SIG-M5 treated with dmso at 0.1 percent for 504 hours (cell line): ENCODE results near the gene ZNF385C.

Source experiments
- DNase-seq: peaks from one replicate; lab custom pipeline; 2025; ENCODE audit not compliant: unreplicated experiment; lab: John Stamatoyannopoulos, UW

ZNF385C gene

DNA sequence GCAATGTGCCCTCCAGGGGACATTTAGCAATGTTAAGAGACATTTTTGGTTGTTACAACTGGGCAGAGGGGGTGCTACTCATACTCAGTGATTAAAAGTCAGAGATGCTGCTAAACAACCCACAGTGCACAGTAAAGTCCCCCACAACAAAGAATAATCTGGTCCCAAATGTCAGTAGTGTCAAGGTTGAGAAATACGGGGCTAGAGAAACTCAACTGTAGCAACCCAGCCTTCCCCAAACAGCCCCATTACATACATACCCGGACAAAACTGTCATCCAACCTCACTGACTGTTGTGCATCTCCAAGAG, 101.5 kb downstream of the ZNF385C start:
- no peak for DNase-seq

DNA sequence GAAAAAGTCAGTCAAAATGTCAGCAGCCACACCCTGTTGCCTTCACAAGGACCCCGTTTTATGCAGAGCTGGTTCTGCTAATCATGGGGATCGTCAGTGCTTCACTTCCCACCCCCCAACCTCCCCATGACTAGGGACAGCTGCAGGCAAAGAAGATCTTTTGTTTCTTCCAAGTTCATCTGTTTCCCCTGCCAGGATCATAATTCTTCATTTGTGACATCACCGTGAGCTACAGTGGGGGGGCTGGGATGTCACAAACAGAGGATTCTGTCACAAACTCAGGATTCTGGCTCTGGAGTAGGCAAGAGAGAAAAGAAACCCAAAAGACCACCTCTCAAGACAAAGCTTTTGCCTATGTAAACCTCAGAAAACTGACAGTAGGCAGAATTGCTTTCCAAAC, 105.7 kb downstream of the ZNF385C start:
- DNase-seq, result no peak

DNA sequence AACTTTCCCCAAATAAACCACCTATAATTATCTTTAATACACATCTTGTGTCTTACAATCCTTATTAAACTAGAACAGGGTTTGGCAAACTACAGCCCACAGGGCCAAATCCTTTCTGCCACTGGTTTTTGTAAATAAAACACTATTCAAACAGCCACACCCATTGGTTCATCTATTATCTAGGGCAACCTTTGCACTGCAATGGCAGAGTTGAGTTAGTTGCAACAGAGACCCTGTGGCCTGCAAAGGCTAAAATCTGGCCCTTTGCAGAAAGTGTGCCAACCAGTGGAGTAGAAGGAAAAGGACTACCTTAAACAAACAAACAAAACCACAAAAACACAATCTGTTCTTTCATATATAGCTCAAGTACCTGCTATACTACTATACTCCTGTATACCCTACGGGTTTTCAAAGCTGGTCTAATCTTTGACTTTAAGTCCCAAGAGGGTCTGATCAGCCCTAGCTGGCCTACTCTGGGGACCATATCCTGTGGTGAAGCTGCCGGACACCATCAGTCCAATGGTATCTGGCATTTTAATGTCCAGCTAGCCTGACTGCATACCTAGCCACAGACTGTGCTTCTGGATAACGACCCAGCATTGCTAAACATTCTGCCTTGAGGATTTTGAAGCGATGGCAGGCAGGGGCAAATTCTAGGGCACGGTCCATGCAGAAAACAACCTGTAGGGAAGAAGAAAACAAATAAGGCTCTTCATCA, 108.4 kb downstream of the ZNF385C start:
- no peak for DNase-seq

DNA sequence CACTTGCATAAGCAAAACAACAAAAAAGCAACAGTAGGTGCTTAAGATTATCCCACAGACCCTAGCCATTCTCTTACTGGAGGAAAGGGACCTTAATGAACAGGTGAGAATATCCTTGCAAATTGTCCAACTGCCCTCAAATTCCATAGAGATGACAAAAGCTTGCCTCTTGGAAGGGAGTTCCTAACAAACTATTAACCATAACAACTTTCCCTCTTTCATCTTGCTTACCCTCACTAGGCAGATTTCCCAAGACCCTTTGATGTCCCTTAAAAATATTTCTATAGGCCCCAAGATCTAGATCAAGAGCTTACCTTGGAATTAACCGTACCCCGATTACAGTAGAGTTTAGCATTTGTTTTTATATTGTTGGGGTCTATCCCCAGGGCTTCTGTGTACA, 109.9 kb downstream of the ZNF385C start:
- no peak for DNase-seq

DNA sequence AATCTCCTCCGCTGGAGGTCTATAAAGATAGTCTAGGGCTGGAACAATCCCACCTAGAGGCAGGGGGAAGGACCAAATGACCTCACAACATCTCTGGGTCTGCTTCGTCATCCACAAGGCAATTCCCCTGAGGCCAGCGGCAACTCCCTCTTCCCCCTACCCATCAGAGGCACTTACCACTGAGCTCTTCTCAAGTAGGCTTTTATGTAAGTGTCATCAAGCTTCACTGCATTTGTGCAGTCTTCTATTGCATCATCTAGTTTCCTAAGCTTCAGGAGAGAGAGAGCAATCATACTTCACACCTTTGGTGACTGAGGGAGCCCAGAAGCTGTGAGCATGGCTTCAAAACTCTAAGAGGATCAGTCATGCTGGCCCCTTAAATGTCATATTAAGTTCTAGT, 110.6 kb downstream of the ZNF385C start:
- no peak for DNase-seq

DNA sequence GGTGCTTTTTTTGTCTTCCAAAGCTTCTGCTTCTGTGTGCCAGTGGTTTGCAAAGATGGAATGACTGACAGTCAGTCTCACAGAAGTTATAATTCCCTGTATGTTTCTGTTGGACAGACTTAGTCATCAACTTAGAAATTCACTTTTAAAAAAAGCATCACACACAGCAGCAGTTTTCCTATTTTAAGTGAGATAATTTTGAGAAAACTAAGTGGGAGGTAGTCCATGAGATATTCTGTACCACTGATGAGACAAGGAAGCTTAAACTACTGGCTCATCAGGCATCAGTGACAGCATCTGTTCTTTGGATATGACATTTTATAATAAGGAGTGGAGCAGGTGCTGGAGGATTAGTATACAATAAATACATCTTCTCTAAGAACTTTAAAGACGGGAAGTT, 111.6 kb downstream of the ZNF385C start:
- no peak for DNase-seq

DNA sequence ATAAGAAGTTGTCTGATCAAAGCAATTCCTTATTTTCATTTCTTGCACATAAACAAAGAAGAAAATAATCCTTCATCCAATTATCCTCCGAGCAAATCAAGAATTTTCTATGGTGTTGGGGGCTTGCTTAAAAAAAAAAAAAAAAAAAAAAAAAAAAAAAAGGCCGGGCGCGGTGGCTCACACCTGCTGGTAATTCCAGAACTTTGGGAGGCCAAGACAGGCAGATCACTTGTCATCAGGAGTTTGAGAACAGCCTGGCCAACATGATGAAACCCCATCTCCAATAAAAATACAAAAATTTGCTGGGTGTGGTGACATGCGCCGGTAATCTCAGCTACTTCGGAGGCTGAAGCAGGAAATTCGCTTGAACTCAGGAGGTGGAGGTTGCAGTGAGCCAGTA, 112.4 kb downstream of the ZNF385C start:
- DNase-seq, result no peak

DNA sequence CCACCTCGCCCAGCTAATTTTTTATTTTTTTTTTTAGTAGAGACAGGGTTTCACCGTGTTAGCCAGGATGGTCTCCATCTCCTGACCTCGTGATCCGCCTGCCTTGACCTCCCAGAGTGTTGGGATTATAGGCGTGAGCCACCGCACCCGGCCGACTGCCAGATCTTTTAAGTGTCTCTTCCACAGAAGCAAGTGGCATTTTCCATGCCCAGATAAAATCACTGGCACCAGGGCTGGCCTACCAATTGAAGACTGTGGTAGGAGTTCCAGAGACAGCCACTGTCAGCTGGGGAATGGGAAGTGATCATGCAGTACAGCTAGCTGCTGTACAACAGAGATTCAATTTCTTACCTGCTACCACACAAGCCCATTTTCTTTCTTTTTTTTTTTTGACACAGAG, 113.8 kb downstream of the ZNF385C start:
- DNase-seq, result no peak

DNA sequence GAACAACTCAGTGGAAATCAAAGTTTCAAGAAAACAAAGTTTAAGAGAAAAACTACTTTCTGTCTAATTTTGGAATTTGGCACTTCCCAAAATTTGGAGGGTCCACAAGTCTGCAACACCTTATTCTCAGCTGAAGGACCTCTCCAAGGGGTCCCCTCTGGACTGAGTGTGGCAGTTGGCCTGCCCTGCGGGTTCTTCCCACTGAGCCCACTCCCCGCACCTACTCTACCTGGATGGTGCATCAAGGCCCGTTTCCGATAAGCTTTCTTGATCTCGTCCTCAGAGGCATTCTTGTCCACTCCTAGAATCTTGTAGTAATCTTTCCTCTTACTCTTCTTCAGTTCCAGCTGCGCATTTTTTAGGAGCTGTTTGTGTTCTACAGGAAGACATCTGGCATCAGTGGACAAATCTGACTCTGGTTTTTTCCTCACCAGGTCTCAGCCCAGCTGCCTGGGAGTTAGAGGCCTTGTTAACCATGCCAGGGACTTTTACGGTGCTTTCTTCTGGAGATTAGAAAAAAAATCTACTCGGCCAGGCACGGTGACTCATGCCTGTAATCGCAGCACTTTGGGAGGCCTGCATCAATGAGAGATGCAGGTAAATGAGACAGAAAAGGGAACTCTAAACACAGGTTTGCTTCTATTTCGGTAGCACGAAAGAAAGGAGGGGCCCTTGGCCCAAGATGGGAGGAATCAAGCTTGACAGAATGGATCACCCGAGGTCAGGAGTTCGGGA, 116.1 kb downstream of the ZNF385C start:
- no peak for DNase-seq

DNA sequence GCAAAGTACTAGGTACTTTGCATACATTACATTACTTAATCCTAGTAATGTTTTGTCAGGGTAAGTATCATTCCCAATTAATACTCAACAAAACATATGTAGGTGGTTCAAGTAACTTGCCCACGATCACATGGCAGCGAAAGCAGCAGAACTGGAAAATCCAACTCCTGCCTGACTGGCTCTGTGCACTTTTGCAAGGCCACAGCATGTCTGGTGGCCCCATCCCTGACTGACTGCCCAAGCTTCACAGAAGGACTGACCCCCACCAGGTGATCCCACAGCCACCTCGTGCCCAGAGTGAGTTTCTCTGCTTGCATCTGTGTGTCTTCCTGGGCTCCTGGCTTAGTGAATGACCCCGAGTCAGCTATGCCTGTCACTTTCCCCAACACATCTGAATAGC, 120.3 kb downstream of the ZNF385C start:
- no peak for DNase-seq

DNA sequence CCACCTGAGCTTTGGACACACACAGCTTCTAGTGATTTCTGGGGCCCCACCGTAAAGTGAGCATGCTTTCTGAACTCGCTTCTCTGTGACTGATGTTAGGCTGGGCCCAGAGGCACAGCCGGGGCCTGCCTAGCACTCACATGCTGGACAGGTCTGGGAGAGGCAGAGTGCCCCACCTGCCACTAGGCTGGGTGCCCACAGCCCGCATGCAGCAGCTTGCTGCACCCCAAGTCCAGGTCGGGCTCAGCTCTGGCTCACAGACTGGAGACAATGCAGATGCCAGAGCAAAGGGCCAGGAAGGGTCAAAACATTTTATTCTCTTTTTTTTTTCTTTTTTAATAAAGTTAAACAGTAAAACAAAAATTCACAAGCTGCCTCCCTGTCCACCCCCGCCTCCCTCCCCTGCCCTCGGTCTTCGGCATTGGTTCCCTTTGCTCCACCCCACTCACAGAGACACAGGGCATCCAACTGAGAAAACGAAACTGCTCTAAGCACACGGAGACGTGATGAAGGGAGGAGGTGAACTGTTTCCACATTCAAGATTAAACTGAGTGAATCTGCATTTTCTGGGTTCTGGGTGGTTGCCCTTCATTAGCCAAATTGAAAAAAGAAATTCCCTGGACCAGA, 122.0 kb downstream of the ZNF385C start:
- DNase-seq, result no peak
